GM12874 (cell line): ENCODE measurements around the gene EBI3.

Experiments used
- TF ChIP-seq, protein P1 (sequence below): IDR thresholded peaks from 2 replicates; pipeline ENCODE4 v1.5.1; 2011; ENCODE audit warnings: low read depth, mild to moderate bottlenecking, control low read depth, low read length, moderate library complexity; ENCODE audit not compliant: insufficient read depth

Gene EBI3

DNA sequence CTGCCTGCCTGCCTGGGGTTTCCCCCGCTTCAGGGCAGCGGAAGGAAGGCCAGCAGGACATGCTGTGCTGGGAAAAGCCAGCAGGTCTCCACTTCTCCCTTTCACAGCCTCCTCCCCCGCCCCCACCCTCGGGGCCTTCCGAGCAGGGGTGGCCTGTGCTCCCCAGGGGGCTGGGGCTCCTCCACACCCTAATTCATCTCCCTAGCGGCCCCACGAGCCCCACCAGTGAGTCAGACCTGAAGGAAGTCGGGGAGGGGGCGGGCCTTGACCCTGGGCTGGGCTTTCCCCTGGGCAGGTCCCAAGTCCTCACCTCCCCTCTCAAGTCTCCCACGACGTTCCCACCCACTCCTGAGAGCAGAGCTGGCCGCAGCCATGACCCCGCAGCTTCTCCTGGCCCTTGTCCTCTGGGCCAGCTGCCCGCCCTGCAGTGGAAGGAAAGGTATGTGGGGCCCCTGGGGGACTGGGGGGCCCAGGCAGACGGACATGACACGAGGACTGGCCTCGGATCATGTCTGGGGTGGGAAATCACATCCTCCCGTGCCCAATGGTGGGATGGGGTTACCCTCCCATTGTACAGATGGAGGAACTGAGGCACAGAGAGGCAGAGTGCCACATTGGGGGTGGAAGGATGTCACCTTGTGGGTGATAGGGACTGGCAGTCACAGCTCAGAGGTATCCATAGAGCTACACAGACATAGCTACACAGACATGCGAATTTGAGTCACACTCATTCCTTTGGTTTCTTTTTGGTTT is at the start of gene EBI3:
Gene EBI3 (plus strand): TSS at position 345 of the 753 bp plus-strand sequence. CDS start 28 bp downstream, at position 373.
- TF ChIP-seq, protein P1, sequence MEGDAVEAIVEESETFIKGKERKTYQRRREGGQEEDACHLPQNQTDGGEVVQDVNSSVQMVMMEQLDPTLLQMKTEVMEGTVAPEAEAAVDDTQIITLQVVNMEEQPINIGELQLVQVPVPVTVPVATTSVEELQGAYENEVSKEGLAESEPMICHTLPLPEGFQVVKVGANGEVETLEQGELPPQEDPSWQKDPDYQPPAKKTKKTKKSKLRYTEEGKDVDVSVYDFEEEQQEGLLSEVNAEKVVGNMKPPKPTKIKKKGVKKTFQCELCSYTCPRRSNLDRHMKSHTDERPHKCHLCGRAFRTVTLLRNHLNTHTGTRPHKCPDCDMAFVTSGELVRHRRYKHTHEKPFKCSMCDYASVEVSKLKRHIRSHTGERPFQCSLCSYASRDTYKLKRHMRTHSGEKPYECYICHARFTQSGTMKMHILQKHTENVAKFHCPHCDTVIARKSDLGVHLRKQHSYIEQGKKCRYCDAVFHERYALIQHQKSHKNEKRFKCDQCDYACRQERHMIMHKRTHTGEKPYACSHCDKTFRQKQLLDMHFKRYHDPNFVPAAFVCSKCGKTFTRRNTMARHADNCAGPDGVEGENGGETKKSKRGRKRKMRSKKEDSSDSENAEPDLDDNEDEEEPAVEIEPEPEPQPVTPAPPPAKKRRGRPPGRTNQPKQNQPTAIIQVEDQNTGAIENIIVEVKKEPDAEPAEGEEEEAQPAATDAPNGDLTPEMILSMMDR: no peak

DNA sequence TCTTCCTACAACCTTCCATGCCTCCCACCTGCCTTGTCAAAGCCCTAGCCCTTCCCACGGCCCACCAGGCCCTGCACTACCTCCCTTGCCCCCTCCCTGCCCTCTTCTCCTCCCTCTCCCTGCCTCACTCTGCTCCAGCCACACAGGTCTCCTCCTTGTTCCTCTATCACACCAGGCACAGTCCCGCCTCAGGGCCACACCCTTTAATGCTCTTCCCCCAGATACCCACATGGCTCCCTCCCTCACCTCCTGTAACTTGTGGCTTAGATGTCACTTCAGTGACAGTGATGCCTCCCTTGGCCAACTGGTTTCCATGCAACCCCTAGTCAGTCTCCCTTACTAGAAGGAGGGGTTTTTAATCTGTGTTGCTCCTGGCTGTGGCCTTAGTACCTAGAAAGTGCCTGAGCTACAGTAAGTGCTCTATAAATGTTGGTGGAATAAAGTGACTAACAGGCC is 48.2 kb upstream of the EBI3 start:
- TF ChIP-seq, protein P1: no peak

DNA sequence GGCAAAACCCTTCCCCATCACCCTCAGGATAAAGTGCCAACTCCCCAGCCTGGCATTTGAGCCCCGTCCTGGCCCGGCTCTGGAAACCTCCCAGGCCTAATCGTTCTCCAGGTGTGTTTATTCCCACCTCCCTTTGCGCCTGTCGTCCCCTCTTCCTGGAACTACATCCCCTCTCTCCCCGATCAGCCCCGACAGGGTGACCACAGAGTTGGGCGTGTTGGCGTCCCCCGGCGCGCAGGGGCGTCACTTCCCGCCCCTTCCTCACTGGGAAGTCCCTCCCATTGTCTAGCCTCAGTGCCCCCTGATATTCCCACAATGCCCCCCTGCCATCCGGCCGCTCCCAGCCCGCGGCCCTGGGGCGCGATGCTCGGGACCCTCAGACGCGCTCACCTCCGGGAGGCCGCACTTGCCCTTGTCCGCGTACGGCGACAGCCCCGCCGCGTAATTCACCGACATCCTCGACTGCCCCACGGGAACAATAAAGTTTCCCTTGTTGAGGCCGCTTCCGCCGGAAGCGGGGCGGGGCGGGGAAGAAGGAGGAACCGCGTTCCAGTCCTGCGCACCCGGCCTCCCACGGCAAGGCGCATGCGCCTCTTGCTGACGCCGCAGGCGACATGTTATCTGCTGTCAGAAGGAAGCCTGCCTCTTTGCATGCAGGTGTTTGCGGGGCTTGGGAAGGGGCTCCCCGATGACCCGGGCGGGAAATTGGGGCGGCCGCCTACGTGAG is 47.1 kb upstream of the EBI3 start, which contains the start of the genes ANKRD24 and SIRT6:
Gene ANKRD24 (plus strand): TSS at position 606 of the 727 bp plus-strand sequence. CDS start 3,737 bp downstream, outside the sequence.
Gene SIRT6 (minus strand): TSS at position 480 of the 727 bp plus-strand sequence. CDS start 24 bp downstream, at position 456.
- TF ChIP-seq, protein P1: no peak

DNA sequence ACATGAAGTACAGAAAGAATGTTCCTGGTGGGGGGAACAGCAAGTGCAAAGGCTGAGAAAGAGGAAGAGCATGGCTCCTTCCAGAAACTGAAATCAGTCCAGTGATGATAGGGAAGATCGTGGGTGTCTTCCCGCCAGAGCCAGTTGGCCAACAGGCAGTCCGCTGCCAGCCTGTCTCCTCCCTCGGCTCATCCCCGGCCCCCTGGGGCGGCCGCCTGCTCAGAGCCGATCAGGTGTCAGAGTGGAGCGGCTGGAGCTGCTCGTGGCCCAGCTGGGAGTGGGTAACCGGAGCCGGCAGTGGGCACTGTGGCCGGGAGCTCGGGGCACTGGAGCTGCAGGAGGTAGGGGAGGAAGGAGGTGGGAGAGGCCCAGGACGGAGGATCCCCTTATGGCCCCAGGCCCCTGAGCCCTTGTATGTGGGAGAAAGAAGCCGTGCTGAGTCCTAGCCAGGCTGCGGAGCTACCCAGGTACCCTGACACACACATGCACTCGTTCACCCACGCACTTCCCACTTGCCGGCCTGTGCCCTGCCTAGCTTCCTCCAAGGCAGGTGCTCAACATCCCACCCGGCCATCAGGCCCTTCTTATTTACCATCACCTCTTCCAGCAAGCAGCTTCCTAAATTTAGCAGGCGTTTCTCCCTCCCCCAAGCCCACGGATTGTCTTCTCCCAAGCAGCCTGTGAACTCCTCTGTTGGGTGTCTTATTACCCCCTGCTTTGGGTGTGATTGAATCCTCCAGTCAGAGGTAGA is 45.2 kb upstream of the EBI3 start:
- TF ChIP-seq, protein P1: no peak

DNA sequence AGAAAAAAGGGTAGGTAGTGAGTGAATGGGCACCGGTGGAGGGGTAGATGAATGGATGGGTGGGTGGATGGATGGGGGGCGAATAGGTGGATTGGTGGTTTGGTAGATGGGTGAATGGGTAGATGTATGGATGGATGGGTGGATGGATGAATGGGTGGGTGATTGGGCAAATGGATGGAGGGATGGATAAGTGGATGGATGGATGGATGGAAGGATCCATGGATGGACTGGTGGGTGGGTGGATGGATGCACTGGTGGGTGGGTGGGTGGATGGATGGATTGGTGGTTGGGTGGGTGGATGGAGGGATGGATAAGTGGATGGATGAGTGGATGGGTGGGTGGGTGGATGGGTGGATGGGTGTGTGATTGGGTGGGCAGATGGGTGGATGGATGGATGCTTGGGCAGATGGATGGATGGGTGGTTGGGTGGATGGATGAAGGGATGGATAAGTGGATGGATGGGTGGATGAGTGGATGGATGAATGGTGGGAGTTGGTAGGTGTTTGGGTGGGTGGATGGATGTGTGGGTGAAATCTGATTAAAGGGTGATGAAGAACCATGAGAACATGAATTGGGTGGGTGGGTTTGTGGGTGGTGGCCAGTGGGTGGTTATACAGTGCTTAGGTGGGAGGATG is 44.5 kb upstream of the EBI3 start:
- TF ChIP-seq, protein P1: no peak

DNA sequence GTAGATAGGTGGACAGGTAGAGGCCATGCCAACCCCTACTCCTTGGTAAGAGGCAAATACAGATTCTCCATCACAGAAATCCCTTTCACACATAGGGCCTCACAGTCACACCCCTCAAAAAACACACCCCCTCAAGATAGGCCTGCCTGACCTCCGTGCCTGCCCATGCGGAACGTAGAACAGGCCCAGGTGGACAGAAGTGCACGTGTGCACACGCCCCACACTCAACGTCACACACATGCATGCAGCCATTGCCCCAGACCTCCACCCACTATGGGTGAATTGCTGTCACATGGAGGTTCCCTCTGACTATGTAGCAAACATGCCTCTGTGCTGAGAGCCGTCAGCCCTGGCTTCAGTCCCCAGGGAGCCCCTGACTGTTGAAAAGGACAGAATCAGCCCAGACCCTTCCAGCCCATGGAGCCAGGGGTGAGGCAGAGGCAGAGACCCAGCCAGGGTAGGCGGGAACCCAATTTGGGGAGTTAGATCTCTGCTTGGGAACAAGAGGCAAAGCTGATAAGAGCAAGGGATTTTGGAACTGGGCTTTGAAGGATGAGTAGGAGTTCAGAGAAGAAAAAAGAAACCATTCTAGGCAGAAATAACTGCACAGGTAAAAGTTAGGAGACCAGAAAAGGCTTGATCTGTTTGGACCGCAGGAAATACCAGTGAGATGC is 43.8 kb upstream of the EBI3 start:
- TF ChIP-seq, protein P1: no peak
